ENCODE data around the gene FITM1.
A peak's percentile ranks its signal among the peaks of the same experiment; 100 is the strongest.

Gene FITM1

DNA sequence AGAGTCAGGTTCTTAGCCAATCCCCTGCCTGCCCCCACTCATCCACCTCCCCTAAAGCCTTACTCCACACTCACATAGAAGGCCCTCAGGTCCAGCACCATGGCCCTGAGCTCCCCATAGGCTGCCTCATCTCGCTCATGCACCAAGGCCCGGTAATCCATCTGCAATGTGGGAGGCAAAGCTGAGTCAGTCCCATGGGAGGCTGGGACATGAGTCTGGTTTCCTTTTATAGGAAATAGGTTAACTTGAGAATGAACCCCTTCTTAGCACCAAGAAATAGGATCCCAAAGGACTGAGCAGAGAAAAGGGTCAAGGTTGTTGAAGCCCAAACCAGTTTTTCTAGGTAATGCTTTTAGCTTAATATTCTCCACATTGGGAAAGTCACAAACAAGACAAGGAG, 13.1 kb downstream of the FITM1 start:
- H3F3A ChIP-seq (ENCODE audit: control insufficient read depth, insufficient read depth), result 0 out of 2 replicates have a peak, but pooled peaks cover 3% of the 10 kb centered on the region
- no peaks in the 10 kb centered on the region for H3K9me2 ChIP-seq (replicated peaks; ENCODE audit: control insufficient read depth, low read length)
- H3K4me3 ChIP-seq (ENCODE audit: low read length), result no peak overlapping the region
- peaks cover 56% of the 10 kb centered on the region for H3K36me3 ChIP-seq (ENCODE audit: control insufficient read depth, low read length)
- H3K79me2 ChIP-seq (ENCODE audit: control insufficient read depth, low read length), result peaks cover 54% of the 10 kb centered on the region
- TF ChIP-seq, protein P1, sequence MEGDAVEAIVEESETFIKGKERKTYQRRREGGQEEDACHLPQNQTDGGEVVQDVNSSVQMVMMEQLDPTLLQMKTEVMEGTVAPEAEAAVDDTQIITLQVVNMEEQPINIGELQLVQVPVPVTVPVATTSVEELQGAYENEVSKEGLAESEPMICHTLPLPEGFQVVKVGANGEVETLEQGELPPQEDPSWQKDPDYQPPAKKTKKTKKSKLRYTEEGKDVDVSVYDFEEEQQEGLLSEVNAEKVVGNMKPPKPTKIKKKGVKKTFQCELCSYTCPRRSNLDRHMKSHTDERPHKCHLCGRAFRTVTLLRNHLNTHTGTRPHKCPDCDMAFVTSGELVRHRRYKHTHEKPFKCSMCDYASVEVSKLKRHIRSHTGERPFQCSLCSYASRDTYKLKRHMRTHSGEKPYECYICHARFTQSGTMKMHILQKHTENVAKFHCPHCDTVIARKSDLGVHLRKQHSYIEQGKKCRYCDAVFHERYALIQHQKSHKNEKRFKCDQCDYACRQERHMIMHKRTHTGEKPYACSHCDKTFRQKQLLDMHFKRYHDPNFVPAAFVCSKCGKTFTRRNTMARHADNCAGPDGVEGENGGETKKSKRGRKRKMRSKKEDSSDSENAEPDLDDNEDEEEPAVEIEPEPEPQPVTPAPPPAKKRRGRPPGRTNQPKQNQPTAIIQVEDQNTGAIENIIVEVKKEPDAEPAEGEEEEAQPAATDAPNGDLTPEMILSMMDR (IDR thresholded peaks at IDR 0.05; ENCODE audit: low read depth, low read length, poor library complexity, severe bottlenecking), result no peak
- TF ChIP-seq EZH2phosphoT487 (IDR thresholded peaks at IDR 0.05; ENCODE audit: borderline replicate concordance, low read length), result no peak
- no peaks in the 10 kb centered on the region for H3K9me3 ChIP-seq (ENCODE audit: control insufficient read depth, insufficient read depth, low read length)
- peaks cover 3% of the 10 kb centered on the region; the same call in 1 of the 2 replicates for H4K20me1 ChIP-seq (ENCODE audit: control insufficient read depth, insufficient read depth, low read depth, low read length)
- H3K4me1 ChIP-seq (ENCODE audit: control insufficient read depth, low read length), result peaks cover 37% of the 10 kb centered on the region
- no peak overlapping the region for H3K27ac ChIP-seq (ENCODE audit: low read depth, low read length)
- no peaks in the 10 kb centered on the region for H3K27me3 ChIP-seq (ENCODE audit: control insufficient read depth, low read length)
- no peak overlapping the region for H3K4me2 ChIP-seq (ENCODE audit: low read length)

DNA sequence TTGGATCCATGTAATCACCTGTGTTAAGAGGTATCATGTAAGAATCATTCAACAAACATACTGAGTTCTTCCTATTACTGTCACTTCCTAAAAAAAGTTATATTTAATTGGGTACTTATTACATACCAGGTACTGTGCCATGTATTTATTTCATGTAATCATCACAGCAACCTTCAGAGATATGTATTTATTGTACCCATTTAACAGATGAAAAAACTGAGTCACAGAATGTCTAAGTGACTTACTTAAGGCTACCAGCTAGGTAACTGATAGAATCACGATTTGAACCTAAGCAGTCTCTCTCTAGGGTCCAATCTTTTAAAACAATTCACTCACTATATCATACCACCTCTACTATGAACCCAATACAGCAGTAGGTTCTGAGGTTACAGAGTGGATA, 14.0 kb downstream of the FITM1 start:
- no peak for TF ChIP-seq EZH2phosphoT487 (IDR thresholded peaks at IDR 0.05; ENCODE audit: borderline replicate concordance, low read length)
- TF ChIP-seq, protein P1 (IDR thresholded peaks at IDR 0.05; ENCODE audit: low read depth, low read length, poor library complexity, severe bottlenecking), result no peak
- Histone ChIP-seq H3K4me3 (ENCODE audit: low read length) (no peak overlapping the region), H3K9me3 (ENCODE audit: control insufficient read depth, insufficient read depth, low read length) (no peaks in the 10 kb centered on the region), H3K4me2 (ENCODE audit: low read length) (no peak overlapping the region), H3K79me2 (ENCODE audit: control insufficient read depth, low read length) (peaks cover 55% of the 10 kb centered on the region), H3F3A (ENCODE audit: control insufficient read depth, insufficient read depth) (0 out of 2 replicates have a peak, but pooled peaks cover 3% of the 10 kb centered on the region), H3K4me1 (ENCODE audit: control insufficient read depth, low read length) (peaks cover 34% of the 10 kb centered on the region), H3K27ac (ENCODE audit: low read depth, low read length) (no peak overlapping the region), H3K27me3 (ENCODE audit: control insufficient read depth, low read length) (no peaks in the 10 kb centered on the region), H3K36me3 (ENCODE audit: control insufficient read depth, low read length) (peaks cover 54% of the 10 kb centered on the region), H3K9me2 (replicated peaks; ENCODE audit: control insufficient read depth, low read length) (no peaks in the 10 kb centered on the region), H4K20me1 (ENCODE audit: control insufficient read depth, insufficient read depth, low read depth, low read length) (peaks cover 3% of the 10 kb centered on the region; the same call in 1 of the 2 replicates)

DNA sequence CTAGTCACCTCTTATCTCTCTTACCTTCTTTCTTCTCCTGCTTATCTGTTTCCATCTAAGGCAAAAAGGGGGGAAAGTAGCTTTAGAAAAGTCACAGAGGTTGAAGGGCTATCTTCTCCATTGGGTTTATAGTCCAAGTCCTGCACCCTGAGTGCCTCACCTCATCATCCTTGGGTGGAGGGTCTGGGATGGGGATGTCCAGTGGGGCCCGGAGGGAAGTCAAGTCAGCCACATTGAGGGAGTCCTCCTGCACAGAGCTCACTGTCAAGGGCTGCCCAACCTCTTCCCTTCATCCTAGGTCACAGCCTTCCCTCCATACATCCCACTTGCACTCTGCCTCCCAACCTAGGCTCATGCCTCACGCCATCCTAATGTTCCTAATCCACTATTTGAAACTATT, 14.8 kb downstream of the FITM1 start:
- peak overlapping the region; percentile 82 for H3K4me3 ChIP-seq (ENCODE audit: low read length)

More for the DNA sequence above, 14.8 kb downstream of the FITM1 start:
- no peaks in the 10 kb centered on the region for H3K9me2 ChIP-seq (replicated peaks; ENCODE audit: control insufficient read depth, low read length)
- peaks cover 58% of the 10 kb centered on the region for H3K36me3 ChIP-seq (ENCODE audit: control insufficient read depth, low read length)
- TF ChIP-seq EZH2phosphoT487 (IDR thresholded peaks at IDR 0.05; ENCODE audit: borderline replicate concordance, low read length), result no peak
- TF ChIP-seq, protein P1 (IDR thresholded peaks at IDR 0.05; ENCODE audit: low read depth, low read length, poor library complexity, severe bottlenecking), result no peak
- peak overlapping the region; percentile 99 for H3K4me2 ChIP-seq (ENCODE audit: low read length)
- H3K27ac ChIP-seq (ENCODE audit: low read depth, low read length), result no peak overlapping the region
- H3K79me2 ChIP-seq (ENCODE audit: control insufficient read depth, low read length), result peaks cover 49% of the 10 kb centered on the region
- no peaks in the 10 kb centered on the region for H3K27me3 ChIP-seq (ENCODE audit: control insufficient read depth, low read length)
- H4K20me1 ChIP-seq (ENCODE audit: control insufficient read depth, insufficient read depth, low read depth, low read length), result peaks cover 3% of the 10 kb centered on the region; the same call in 1 of the 2 replicates
- H3F3A ChIP-seq (ENCODE audit: control insufficient read depth, insufficient read depth), result 0 out of 2 replicates have a peak, but pooled peaks cover 3% of the 10 kb centered on the region
- no peaks in the 10 kb centered on the region for H3K9me3 ChIP-seq (ENCODE audit: control insufficient read depth, insufficient read depth, low read length)
- H3K4me1 ChIP-seq (ENCODE audit: control insufficient read depth, low read length), result peaks cover 30% of the 10 kb centered on the region

All from DOHH2 (cell line).